Gastroesophageal sphincter (tissue), 4 donors: ENCODE results near the gene NEO1. TPM values are rescaled to one million over a fixed set of nuclear protein-coding genes. Genes with fewer than 3 reads are reported as not detected.

Source experiments
- ATAC-seq: fragments of 150-250 bp; one replicate; pipeline ENCODE4 v1.9.1; 2016; ENCODE audit warnings: mild to moderate bottlenecking, moderate library complexity
- H3K27ac ChIP-seq, 4 donors: fragments of 200-600 bp; sonication (generic) in 3 of 4; 1 replicate in 3 of 4; 2 replicates in 1 of 4; pipeline ENCODE4 v1.5.1; 2016 to 2019
- H3K27me3 ChIP-seq: fragments of 200-600 bp; sonication (generic); one replicate; pipeline ENCODE4 v1.5.1; 2019
- H3K36me3 ChIP-seq, 2 donors: fragments of 200-600 bp; sonication (generic); one replicate each; pipeline ENCODE4 v1.5.1; 2019; ENCODE audit warnings: control low read depth in 1 of 2
- H3K4me1 ChIP-seq, 3 donors: fragments of 200-600 bp; sonication (generic); 1 replicate in 2 of 3; 2 replicates in 1 of 3; pipeline ENCODE4 v1.5.1; 2016 to 2019; ENCODE audit warnings: control low read depth in 2 of 3
- H3K4me3 ChIP-seq, 2 donors: fragments of 200-600 bp; sonication (generic); one replicate each; pipeline ENCODE4 v1.5.1; 2019; ENCODE audit warnings: mild to moderate bottlenecking in 1 of 2, moderate library complexity in 1 of 2
- H3K9me3 ChIP-seq, 3 donors: fragments of 200-600 bp; sonication (generic); one replicate each; pipeline ENCODE4 v1.5.1; 2017 to 2019; ENCODE audit warnings: control low read depth in 2 of 3
- EP300 ChIP-seq: sonication (generic); formaldehyde crosslinking; IDR thresholded peaks from one replicate; pipeline ENCODE4 v1.6.1; 2017; ENCODE audit warnings: antibody characterized with exemption, mild to moderate bottlenecking
- POLR2A ChIP-seq, 2 donors: fragments of 450-650 bp; IDR thresholded peaks; one replicate each; pipeline ENCODE4 v1.6.1; 2017; ENCODE audit warnings: antibody characterized with exemption in 2 of 2, mild to moderate bottlenecking in 2 of 2, moderate library complexity in 1 of 2
- POLR2AphosphoS5 ChIP-seq: sonication (generic); formaldehyde crosslinking; IDR thresholded peaks from one replicate; pipeline ENCODE4 v1.6.1; 2017; ENCODE audit warnings: antibody characterized with exemption
- WGBS, 2 donors: methylation state at CpG; one replicate each; pipeline ENCODE4 v1.1.5; 2018; ENCODE audit warnings: low coverage in 1 of 2; 5-methylcytosine and 5-hydroxymethylcytosine counted together
- total RNA-seq, 4 donors: library from RNA; depleted of rRNA; stranded (reverse); fragments of >200 nt; gene quantifications; one replicate each; pipeline ENCODE4 v1.1.0, GENCODE V29; 2016
- TF ChIP-seq, protein P1 (sequence below), 4 experiments: fragments of 200-600 bp in 2 of 4; fragments of 450-650 bp in 2 of 4; sonication (generic) in 1 of 4; IDR thresholded peaks; one replicate each; pipeline ENCODE4 v1.5.1; 2017 to 2019; ENCODE audit warnings: antibody characterized with exemption in 4 of 4, mild to moderate bottlenecking in 2 of 4, moderate library complexity in 2 of 4

NEO1 gene
- total RNA-seq, 4 donors from 2014 or later, result 28.3 to 61.7 (median 36.1) TPM

DNA sequence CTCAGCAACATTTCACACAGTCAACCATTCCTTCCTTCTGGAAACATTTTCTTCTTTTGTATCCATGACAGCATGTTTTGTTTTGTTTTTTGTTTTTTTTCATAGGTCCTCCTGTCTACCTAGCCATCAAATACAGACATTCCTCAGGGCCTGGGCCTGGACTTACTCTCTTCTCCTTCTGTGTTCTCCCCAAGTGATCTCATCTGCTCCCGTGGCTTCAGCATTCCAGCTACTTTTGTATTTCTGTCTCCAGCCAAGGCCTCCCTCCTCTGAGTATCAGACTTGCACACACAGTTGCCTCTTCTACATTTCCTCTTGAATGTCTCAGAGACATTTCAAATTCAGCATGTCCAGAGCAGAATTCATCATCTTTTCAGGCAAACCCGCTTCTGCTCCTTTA lies 234.0 kb downstream of the NEO1 start:
- Histone ChIP-seq H3K4me1 (peaks cover 3 to 24% (median 4%) of the 10 kb centered on the region in 3 donors), H3K4me3 (no peak overlapping the region), H3K27me3 (no peaks in the 10 kb centered on the region), H3K36me3 (peaks cover 4 to 72% of the 10 kb centered on the region in 2 donors), H3K9me3 (no peaks in the 10 kb centered on the region), H3K27ac (peak overlapping the region; percentile 45 to 73 (median 58))
- no peak for ATAC-seq
- WGBS, 2 donors, result 55 to 60% methylated on average over 2 of the region's 2 CpGs
- TF ChIP-seq, protein P1, sequence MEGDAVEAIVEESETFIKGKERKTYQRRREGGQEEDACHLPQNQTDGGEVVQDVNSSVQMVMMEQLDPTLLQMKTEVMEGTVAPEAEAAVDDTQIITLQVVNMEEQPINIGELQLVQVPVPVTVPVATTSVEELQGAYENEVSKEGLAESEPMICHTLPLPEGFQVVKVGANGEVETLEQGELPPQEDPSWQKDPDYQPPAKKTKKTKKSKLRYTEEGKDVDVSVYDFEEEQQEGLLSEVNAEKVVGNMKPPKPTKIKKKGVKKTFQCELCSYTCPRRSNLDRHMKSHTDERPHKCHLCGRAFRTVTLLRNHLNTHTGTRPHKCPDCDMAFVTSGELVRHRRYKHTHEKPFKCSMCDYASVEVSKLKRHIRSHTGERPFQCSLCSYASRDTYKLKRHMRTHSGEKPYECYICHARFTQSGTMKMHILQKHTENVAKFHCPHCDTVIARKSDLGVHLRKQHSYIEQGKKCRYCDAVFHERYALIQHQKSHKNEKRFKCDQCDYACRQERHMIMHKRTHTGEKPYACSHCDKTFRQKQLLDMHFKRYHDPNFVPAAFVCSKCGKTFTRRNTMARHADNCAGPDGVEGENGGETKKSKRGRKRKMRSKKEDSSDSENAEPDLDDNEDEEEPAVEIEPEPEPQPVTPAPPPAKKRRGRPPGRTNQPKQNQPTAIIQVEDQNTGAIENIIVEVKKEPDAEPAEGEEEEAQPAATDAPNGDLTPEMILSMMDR (IDR thresholded peaks at IDR 0.05), result no peak
- no peak for TF ChIP-seq EP300
- no peak for TF ChIP-seq POLR2A (IDR thresholded peaks at IDR 0.05)

DNA sequence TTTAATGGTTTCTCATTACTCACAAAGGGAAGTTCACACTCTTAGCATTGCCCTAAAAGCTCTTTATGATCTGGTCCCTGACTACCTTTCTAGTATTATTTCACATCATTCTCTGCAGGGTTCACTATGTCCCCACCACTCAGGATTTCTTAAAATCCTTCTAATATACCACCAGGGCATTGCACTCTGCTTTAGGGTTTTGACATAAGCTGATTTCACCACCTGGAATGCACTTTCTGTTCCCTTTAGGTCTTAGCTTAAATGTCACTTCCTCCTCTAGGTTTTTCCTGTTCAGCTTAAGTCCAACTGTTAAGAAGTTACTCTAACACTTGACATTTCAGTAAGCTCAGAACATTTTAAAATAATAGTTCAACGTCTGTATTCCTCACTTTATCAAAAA lies 234.8 kb downstream of the NEO1 start:
- no peaks in the 10 kb centered on the region for H3K27me3 ChIP-seq
- H3K27ac ChIP-seq, result peak overlapping the region in 3 of 4 donors; percentile 55 to 73 (median 61)
- peaks cover 3 to 24% (median 4%) of the 10 kb centered on the region in 3 donors for H3K4me1 ChIP-seq
- H3K9me3 ChIP-seq, result no peaks in the 10 kb centered on the region
- no peak for TF ChIP-seq POLR2AphosphoS5
- TF ChIP-seq, protein P1 (IDR thresholded peaks at IDR 0.05), result no peak
- TF ChIP-seq POLR2A (IDR thresholded peaks at IDR 0.05), result no peak
- no peak for TF ChIP-seq EP300
- no peak for ATAC-seq
- 27 to 40% methylated on average over 1 of the region's 1 CpG for WGBS, 2 donors
- H3K4me3 ChIP-seq, result no peak overlapping the region
- peaks cover 4 to 73% of the 10 kb centered on the region in 2 donors for H3K36me3 ChIP-seq

DNA sequence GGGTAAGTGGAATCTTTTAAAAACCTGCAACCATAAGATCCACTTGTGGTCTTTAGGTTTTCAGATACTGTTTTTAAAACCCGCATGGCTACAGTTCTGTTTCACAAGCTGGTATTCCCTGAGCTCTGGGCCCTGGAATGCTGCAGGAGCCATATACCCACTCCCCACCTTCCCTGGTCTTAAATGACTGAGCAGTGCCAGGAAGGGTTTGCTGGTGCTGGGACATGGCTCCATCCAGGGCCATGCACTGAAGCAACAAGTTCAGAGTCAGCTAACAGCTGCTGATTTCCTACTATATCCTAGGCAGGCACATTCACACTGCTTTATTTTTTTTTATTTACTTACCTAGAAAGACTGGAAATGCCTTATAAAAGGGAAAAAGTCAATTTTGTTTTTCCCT lies 239.2 kb downstream of the NEO1 start:
- ATAC-seq, result no peak
- no peak overlapping the region for H3K4me3 ChIP-seq
- WGBS, 2 donors, result 92% methylated on average over 1 of the region's 1 CpG; no CpG with 5 or more reads in 1 of the 2 donors
- H3K36me3 ChIP-seq, result peaks cover 4 to 92% of the 10 kb centered on the region in 2 donors
- no peaks in the 10 kb centered on the region for H3K27me3 ChIP-seq
- H3K27ac ChIP-seq, result no peak overlapping the region
- H3K4me1 ChIP-seq, result peaks cover 0 to 5% (median 3%) of the 10 kb centered on the region in 3 donors
- no peaks in the 10 kb centered on the region for H3K9me3 ChIP-seq
- TF ChIP-seq POLR2AphosphoS5, result no peak
- no peak for TF ChIP-seq EP300
- TF ChIP-seq POLR2A (IDR thresholded peaks at IDR 0.05), result no peak
- TF ChIP-seq, protein P1 (IDR thresholded peaks at IDR 0.05), result no peak

DNA sequence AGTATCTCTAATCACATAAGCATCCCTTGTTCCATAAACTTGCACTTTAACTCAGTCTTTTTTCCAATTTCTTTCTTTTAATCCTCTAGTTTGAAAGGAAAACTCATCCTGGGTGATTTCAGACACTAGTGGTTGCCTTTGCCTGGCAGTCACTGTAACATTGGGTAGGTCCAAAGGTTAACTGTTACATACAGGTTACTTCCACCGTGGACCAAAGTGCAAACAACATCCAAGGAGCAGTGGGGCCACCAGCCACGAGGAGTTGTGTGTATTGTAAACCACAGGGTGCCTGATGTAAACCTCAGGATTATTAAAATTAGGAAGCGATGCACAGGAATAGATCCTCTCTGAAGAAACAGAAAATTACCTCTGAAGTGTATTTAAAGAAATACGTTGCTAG lies 241.5 kb downstream of the NEO1 start:
- TF ChIP-seq POLR2AphosphoS5, result no peak
- TF ChIP-seq, protein P1 (IDR thresholded peaks at IDR 0.05), result no peak
- TF ChIP-seq EP300, result no peak
- no peak for TF ChIP-seq POLR2A (IDR thresholded peaks at IDR 0.05)
- Histone ChIP-seq H3K27me3 (no peaks in the 10 kb centered on the region), H3K4me1 (no peaks in the 10 kb centered on the region), H3K27ac (no peak overlapping the region), H3K9me3 (no peaks in the 10 kb centered on the region), H3K36me3 (peaks cover 4 to 92% of the 10 kb centered on the region in 2 donors), H3K4me3 (no peak overlapping the region)
- no peak for ATAC-seq
- 94 to 98% methylated on average over 2 of the region's 4 CpGs for WGBS, 2 donors

DNA sequence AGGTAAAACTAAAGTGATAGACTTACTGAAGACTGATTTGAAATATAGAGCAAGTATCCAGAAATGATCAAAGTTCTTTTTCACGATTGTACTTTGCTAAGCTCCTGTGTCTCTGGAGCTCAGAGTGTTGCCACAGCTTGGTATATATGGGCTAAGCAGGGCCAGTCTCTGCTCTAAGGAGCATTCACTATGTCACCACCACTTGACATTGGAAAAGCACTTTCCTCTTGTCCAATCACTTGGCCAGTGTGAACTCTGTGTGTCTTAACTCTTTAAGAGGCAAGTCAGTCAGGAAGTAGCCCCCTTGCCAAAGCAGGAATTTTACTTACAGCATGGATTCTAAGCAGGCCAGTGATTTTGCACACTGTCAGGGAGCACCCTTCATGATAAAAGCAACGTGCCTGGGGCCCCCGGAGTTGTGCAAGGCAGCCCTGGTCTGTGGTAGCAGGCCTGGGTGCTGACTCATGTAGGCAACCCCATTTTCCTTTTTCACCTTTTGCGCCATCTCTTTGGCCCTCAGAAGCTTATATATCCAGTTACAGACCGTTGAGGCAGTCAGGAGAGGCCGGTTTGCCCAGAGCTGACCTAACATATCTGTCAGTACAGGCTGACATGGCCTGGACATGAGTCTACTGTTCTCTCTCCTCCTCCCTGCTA lies 243.5 kb downstream of the NEO1 start:
- no peak overlapping the region for H3K27ac ChIP-seq
- H3K36me3 ChIP-seq, result peaks cover 3 to 93% of the 10 kb centered on the region in 2 donors
- H3K9me3 ChIP-seq, result no peaks in the 10 kb centered on the region
- no peaks in the 10 kb centered on the region for H3K27me3 ChIP-seq
- no peak for TF ChIP-seq EP300
- TF ChIP-seq, protein P1 (IDR thresholded peaks at IDR 0.05), result no peak
- no peak for TF ChIP-seq POLR2AphosphoS5
- no peak for TF ChIP-seq POLR2A (IDR thresholded peaks at IDR 0.05)
- H3K4me3 ChIP-seq, result no peak overlapping the region
- WGBS, 2 donors, result 84 to 96% methylated on average over 3 to 4 of the region's 6 CpGs
- no peaks in the 10 kb centered on the region for H3K4me1 ChIP-seq
- no peak for ATAC-seq
